ENCODE data around the gene PPP1R13B.

PPP1R13B gene

GRCh38 chr14:103706551-103707328 lies 140.6 kb downstream of the PPP1R13B start:
- H3K9me3 Mint-ChIP-seq: no peaks in the 10 kb centered on the region
- peak overlapping the region in 1 of 2 donors; percentile 19 for H3K27ac Mint-ChIP-seq
- H3K4me1 Mint-ChIP-seq: peaks cover 28% of the 10 kb centered on the region
- H3K27me3 Mint-ChIP-seq: no peaks in the 10 kb centered on the region
- ATAC-seq: no peak
- no peak overlapping the region for H3K4me3 Mint-ChIP-seq
- DNase-seq: no peak

DNA sequence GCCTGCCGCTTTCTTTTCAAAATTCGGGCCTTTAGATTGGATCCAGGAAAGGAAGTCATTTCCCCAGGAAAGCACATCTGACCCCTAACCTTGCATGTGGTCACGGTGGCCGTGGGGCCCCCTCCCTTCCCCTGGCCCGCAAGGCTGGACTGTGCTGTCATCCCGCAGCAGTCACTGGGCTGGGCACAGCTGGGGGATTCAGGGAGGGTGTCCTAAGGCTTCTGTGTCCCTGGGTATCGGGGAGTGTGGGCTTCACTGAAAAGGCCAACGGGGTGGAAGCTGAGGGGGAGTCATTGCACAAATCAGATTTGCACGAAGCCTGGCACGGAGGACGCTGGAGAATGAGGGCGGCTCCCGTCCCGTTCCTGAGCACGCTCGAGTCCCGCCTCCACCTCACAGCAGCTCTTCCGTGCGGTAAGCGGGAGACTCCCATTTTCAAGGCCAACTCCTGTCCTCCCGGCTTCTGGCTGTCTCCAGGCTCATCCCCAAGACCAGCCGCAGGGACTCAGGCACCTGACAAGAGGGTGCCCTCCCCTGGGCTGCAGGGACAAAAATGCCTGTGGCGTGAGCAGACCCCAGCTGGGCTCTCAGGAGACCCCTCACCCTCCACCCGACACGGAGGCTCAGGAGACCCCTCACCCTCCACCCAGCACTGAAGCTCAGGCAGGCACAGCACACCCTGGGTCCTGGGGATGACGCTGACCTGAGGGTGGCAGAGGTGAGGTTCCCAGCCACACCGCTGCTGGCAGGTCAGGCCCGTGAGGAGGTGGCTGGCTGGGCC lies 141.7 kb downstream of the PPP1R13B start:
- H3K27ac Mint-ChIP-seq: peak overlapping the region in 1 of 2 donors; percentile 89
- H3K27me3 Mint-ChIP-seq: no peaks in the 10 kb centered on the region
- no peak overlapping the region for H3K4me3 Mint-ChIP-seq
- peaks cover 18% of the 10 kb centered on the region for H3K4me1 Mint-ChIP-seq
- DNase-seq (no peak), ATAC-seq (no peak)
- H3K9me3 Mint-ChIP-seq: no peaks in the 10 kb centered on the region

GRCh38 chr14:103705118-103705503 lies 142.3 kb downstream of the PPP1R13B start:
- no peaks in the 10 kb centered on the region for H3K9me3 Mint-ChIP-seq
- H3K4me3 Mint-ChIP-seq: no peak overlapping the region
- H3K4me1 Mint-ChIP-seq: peaks cover 19% of the 10 kb centered on the region
- DNase-seq: no peak
- peak overlapping the region in 1 of 2 donors; percentile 91 for H3K27ac Mint-ChIP-seq
- no peak for ATAC-seq
- H3K27me3 Mint-ChIP-seq: no peaks in the 10 kb centered on the region

GRCh38 chr14:103704708-103705107 lies 142.7 kb downstream of the PPP1R13B start:
- ATAC-seq: no peak
- H3K27ac Mint-ChIP-seq: peak overlapping the region in 1 of 2 donors; percentile 91
- H3K9me3 Mint-ChIP-seq: no peaks in the 10 kb centered on the region
- H3K4me1 Mint-ChIP-seq: peaks cover 22% of the 10 kb centered on the region
- no peak overlapping the region for H3K4me3 Mint-ChIP-seq
- no peak for DNase-seq
- H3K27me3 Mint-ChIP-seq: no peaks in the 10 kb centered on the region

- no peaks in the 10 kb centered on the region for H3K27me3 Mint-ChIP-seq
- ATAC-seq: no peak
- H3K27ac Mint-ChIP-seq: peak overlapping the region; percentile 78 to 79
- no peak for DNase-seq
- no peak overlapping the region for H3K4me3 Mint-ChIP-seq
- peaks cover 16% of the 10 kb centered on the region for H3K4me1 Mint-ChIP-seq
- H3K9me3 Mint-ChIP-seq: no peaks in the 10 kb centered on the region
Observed at GRCh38 chr14:103703433-103704385, 143.7 kb downstream of the PPP1R13B start.

DNA sequence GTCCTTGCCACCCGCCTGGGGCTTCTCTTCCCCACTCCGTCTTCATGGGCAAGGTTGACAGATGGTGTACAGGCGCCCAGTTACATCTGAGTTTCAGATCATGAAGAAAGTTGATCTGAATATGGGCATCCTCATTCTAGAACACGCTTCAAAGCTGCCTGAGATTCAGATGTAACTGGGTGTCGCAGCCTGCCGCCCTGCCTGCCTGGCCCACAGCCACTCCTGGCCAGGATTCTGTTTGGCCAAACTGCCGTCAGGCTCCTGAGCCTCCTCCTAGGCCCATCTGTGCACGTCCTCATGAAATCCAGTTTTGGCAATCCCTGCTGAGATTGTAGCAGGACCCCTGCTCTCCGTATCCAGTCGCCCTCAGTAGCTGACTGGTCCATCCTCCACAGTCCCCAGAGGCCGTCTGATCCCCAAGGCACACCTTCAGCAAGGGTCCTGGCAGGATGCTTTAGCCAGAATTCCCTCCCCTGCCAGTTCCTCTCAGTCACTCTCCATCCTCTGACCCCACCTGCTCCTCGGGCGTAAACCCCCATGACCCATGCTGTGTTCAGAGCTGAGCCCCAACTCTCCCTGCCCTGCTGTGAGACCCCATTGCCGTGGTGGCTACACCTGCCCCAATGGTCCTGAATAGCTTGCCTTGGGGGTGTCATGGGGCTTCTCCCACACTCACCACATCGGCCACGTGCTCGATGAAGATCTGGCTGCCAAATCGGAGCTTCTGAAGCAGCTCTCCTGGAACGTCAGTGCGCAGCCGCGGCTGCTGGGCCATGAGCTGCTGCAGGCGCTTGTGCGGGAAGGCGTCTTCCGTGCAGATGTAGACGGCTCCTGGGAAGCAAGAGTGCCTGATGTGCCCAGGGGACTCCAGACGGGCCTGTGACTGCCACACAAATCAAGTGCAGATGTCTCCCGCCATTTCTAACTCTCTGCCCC lies 144.6 kb downstream of the PPP1R13B start:
- no peak for ATAC-seq
- Mint-ChIP-seq H3K27me3 (no peaks in the 10 kb centered on the region), H3K27ac (peak overlapping the region in 1 of 2 donors; percentile 54), H3K4me3 (no peak overlapping the region), H3K4me1 (peaks cover 16% of the 10 kb centered on the region), H3K9me3 (no peaks in the 10 kb centered on the region)
- DNase-seq: no peak

GRCh38 chr14:103702095-103702494 lies 145.3 kb downstream of the PPP1R13B start:
- DNase-seq: no peak
- Mint-ChIP-seq H3K4me3 (no peak overlapping the region), H3K4me1 (peaks cover 16% of the 10 kb centered on the region), H3K27ac (peak overlapping the region in 1 of 2 donors; percentile 82), H3K9me3 (no peaks in the 10 kb centered on the region), H3K27me3 (no peaks in the 10 kb centered on the region)
- ATAC-seq: no peak

GRCh38 chr14:103700753-103701490 lies 146.5 kb downstream of the PPP1R13B start:
- Mint-ChIP-seq H3K27ac (no peak overlapping the region), H3K27me3 (no peaks in the 10 kb centered on the region), H3K4me1 (peaks cover 21% of the 10 kb centered on the region), H3K9me3 (no peaks in the 10 kb centered on the region), H3K4me3 (no peak overlapping the region)
- DNase-seq (no peak), ATAC-seq (no peak)

DNA sequence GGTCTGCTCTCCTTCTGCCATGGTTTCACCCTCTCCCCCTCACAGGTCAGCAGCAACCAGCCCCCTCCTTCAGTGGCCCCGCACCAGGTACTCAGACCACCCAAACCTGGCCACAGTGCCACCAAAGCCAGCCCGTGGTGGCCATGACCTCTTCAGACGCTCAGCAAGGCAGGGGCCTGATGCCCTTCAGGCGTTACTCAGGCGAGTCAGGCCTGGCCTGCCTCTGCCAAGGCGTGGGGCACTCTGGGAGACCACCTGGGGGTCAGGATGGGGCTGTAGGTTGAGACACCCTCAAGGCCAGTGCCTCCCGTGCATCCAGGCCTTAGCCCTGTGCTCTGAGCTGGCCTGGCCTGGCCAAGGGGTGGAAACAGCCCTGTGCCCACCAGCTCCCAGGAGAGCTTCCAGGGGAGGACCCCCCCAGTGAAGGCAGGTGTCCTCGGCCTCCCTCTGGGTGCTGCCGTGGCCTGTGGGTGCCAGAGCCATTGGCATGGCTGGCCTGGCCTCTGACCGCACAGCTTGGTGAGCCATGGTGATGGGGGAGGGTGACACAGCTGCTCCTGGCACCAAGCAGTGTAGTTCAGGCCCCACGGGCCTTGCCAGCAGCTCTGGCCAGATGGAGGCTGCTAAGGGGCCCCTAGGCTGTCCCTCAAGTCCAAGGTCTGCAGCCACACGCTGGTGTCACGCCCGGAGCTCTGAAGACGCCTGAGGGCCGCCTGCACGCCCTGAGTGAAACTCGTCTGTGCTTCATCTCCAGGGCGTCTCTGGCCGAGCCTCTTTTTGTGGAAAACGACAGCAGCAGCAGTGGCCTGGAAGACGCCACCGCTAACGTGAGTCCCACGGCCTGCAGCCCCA lies 147.2 kb downstream of the PPP1R13B start:
- no peak for ATAC-seq
- peak overlapping the region in 1 of 2 donors; percentile 63 for H3K27ac Mint-ChIP-seq
- H3K4me3 Mint-ChIP-seq: peak overlapping the region in 1 of 2 donors; percentile 2
- DNase-seq: no peak
- H3K9me3 Mint-ChIP-seq: no peaks in the 10 kb centered on the region
- no peaks in the 10 kb centered on the region for H3K27me3 Mint-ChIP-seq
- H3K4me1 Mint-ChIP-seq: peaks cover 23% of the 10 kb centered on the region

- peak overlapping the region in 1 of 2 donors; percentile 63 for H3K27ac Mint-ChIP-seq
Observed at GRCh38 chr14:103699261-103699661, 148.1 kb downstream of the PPP1R13B start.

DNA sequence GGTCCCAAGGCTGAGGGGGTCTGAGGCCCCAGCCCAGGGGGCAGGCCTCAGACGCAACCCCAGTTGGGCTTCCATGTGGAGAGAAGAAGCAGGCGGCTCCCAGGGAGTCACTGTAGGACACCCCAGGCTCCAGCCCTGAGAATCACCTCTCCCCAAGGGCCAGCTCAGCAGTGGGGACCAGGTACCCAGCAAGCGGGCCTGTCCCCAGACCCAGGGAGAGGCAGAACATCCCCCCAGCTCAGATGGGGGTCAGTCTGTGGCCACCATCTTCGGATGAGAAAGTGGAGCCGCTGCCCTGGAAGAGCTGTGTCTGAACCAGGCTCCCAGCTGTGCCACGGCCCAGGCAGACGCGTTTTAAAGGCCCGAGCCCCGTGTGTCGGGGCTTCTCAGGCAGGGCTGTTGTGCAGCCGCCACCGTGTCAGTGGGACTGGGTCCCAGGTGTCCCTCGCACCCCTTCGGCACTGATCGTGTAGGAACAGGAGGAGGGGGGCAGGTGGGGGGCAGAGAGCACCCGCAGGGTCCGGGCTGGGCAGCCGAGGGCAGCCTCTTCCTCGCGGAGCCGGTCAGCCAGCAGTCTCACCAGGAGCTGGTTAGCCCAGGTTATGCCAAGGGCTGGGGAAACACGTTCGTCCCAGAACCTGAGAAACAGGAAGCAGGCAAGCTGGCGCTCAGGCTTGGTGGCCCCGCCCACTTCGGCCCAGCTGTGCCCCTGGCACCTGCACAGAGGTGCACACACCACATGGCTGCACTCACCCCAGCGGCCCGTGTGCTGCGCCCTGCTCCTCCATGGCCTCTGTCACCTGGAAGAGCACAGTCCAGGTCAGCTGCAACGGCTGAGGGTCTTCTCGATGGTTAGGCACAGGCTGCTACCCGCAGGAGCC lies 148.8 kb downstream of the PPP1R13B start:
- ATAC-seq: peak; percentile 10

More at GRCh38 chr14:103699261-103699661, 148.1 kb downstream of the PPP1R13B start:
- peaks cover 17% of the 10 kb centered on the region for H3K4me1 Mint-ChIP-seq
- H3K27me3 Mint-ChIP-seq: no peaks in the 10 kb centered on the region
- no peaks in the 10 kb centered on the region for H3K9me3 Mint-ChIP-seq
- ATAC-seq (no peak), DNase-seq (no peak)
- no peak overlapping the region for H3K4me3 Mint-ChIP-seq

GRCh38 chr14:103697603-103698379 lies 149.6 kb downstream of the PPP1R13B start:
- no peaks in the 10 kb centered on the region for H3K27me3 Mint-ChIP-seq
- no peak overlapping the region for H3K4me3 Mint-ChIP-seq
- H3K4me1 Mint-ChIP-seq: peaks cover 17% of the 10 kb centered on the region
- ATAC-seq (peak; percentile 21), DNase-seq (no peak)
- peak overlapping the region in 1 of 2 donors; percentile 87 for H3K27ac Mint-ChIP-seq
- H3K9me3 Mint-ChIP-seq: no peaks in the 10 kb centered on the region

More for the DNA sequence above, 148.8 kb downstream of the PPP1R13B start:
- Mint-ChIP-seq H3K9me3 (no peaks in the 10 kb centered on the region), H3K27me3 (no peaks in the 10 kb centered on the region), H3K27ac (peak overlapping the region in 1 of 2 donors; percentile 87), H3K4me3 (no peak overlapping the region), H3K4me1 (peaks cover 17% of the 10 kb centered on the region)
- no peak for DNase-seq

All from stimulated activated naive CD8-positive, alpha-beta T cell treated with anti-CD3 and anti-CD28 coated beads, Interleukin-15, amount 100 ng/mL, for 72 hours (primary cell).